LNCAP (cell line): ENCODE results near the gene ANO2.

Experiments used
- TF ChIP-seq, protein P1 (sequence below): fragments of 450-650 bp; IDR thresholded peaks from 2 replicates; pipeline ENCODE4 v1.5.1; 2017; ENCODE audit warnings: mild to moderate bottlenecking

The ANO2 gene

DNA sequence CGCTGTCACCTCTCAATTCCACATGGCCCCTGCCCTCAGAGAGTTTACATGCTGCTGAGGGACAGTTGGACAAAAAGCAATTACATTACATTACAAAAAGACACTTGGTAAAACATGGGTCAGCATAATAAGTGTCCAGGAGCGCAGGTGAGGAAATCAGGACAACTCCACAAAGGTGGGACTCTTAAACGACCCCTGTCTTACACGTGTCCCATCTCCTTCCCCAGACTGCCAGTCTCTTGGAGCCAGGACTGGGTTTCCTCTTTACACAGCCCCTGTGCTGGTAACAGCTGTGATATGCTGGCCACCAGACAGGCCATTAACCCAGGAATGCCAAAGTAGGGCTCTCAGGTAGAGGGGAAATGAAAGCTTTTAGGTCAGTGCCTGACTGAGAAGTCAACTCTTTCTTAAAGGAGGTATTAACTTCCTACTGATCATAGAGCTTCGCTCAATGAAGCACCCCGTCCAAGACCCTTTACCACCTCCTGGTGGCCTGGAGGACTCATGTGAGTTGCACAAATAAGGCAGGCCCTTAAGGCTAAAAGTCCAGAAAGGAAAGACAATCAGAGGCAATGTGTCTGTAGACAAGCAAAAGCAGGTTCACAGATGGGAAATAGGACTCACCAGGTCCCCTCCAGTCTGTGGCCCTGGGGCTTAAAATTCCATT, 55.5 kb downstream of the ANO2 start:
- TF ChIP-seq, protein P1, sequence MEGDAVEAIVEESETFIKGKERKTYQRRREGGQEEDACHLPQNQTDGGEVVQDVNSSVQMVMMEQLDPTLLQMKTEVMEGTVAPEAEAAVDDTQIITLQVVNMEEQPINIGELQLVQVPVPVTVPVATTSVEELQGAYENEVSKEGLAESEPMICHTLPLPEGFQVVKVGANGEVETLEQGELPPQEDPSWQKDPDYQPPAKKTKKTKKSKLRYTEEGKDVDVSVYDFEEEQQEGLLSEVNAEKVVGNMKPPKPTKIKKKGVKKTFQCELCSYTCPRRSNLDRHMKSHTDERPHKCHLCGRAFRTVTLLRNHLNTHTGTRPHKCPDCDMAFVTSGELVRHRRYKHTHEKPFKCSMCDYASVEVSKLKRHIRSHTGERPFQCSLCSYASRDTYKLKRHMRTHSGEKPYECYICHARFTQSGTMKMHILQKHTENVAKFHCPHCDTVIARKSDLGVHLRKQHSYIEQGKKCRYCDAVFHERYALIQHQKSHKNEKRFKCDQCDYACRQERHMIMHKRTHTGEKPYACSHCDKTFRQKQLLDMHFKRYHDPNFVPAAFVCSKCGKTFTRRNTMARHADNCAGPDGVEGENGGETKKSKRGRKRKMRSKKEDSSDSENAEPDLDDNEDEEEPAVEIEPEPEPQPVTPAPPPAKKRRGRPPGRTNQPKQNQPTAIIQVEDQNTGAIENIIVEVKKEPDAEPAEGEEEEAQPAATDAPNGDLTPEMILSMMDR, result no peak; the same call in 1 of the 2 replicates

DNA sequence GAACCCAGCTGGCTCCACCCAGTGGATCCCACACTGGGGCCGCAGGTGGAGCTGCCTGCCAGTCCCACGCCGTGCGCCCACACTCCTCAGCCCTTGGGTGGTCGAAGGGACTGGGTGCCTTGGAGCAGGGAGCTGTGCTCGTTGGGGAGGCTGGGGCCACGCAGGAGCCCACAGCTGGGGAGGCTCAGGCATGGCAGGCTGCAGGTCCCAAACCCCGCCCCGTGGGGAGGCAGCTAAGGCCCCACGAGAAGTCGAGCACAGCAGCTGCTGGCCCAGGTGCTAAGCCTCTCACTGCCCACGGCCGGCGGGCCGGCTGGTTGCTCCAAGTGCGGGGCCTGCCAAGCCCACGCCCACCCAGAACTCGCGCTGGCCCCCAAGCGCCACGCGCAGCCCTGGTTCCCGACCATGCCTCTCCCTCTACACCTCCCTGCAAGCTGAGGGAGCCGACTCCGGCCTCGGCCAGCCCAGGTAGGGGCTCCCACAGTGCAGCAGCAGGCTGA, 56.2 kb downstream of the ANO2 start:
- TF ChIP-seq, protein P1, result no peak

DNA sequence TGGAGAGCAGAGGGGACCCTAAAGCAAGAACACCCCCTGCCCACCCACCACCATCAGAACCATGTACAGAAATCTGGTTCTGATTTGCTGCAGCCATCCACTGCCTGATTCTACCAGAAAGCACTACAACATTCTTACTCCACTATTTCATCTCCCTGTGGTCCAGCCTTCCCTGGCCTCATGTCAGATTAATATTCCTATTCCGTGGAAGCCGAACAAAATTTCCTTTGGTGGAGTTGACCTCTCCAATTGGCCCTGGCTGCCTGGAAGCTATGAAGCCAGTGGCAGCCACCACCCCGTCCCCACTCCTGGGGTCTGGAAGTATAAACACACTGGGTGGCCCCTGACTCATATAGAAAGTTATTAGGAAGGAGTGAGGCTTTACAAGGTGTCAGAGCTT, 60.2 kb downstream of the ANO2 start:
- TF ChIP-seq, protein P1, result no peak

DNA sequence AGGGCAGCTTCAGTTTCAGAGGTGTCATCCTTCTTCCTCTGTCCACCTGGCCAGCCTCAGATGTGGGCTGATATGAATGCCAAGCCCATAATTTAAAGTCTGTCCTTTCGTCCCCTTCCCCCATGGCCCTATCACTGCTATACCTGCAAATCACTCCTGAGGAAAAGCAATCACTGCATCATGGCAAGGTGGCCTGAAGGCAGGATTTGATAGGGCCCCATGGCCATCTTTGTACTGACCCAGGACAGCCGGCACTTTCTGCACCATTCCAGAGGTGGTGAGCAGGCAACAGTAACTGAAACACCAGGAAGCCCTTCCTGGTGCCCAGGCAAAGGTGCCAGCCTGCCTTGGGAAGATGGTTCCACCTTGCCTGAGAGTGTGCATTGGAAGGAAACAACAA, 60.8 kb downstream of the ANO2 start:
- TF ChIP-seq, protein P1, result no peak

DNA sequence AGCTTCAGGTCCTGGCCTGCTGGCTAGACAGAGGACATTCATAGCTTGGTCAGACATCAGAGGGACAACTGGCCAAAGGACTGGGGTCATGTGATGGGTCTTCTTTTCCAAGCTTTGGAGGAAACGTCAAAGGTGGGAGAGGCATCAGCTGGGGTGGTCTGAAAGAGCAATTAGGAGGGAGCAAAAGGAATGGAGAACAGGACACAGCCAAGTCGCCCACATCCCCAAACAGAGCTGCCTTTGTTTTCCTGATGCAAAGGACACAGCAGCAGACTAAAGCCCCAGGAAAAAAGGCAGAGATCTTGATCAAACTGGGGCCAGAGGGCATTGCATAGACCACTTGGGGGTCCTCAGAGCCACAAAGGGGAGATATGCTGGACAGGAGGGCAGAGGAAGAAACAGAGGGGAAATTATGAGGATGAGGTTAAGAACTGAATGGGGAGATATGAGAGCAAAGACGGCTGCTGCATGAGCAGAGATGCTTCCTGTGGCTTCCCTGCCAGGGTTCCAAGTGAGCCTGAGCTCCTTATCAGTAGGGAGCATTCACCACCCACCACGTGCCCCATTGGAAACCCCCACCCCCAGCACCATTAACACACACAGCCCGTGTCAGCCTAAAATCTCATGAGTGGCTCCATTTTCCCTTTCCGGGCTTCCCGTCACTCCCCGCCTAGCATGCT, 62.4 kb downstream of the ANO2 start:
- TF ChIP-seq, protein P1, result no peak

DNA sequence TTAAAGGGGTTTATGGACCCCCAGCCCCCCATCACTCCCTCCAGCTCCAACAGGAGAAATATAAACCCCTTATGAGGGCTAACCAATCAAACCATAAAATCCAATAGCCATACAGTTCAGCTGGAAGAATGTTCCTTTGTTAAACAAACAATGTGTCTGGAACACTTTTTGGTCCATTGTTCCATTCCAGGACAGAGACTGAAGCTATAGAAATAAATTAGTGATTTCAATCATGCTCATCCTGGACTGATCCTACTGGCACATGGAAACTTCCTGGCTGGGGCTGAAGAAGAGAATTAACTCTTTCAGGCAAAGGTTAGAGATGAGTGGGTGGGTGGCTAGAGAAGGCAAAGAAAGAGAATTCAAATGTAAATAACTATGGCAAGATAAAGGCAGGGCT, 63.4 kb downstream of the ANO2 start:
- TF ChIP-seq, protein P1, result no peak

DNA sequence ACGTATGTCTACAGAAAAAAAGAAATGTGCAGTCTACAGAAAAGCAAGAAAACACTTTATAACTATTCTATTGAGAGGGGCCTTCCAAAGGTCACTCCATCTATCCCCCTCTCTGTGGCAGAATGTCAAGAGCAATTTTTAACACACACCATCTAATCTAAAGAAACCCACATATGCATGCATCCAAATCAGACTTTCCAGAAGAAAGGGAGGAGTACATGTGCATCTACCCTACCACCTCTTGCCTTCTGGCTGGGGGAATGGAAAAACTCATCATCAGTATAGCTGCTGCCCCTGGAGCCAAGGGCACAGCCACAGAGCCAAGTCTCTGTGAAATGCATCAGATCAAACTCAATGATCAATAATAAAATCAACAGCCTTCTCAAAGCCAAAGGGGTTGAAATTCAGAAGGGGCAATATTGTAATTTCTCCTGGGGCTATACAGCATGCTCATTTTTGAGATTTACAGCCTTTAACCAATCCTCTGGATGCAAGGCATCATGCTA, 63.9 kb downstream of the ANO2 start:
- TF ChIP-seq, protein P1, result no peak
